Right atrium auricular region (tissue), 2 donors: ENCODE data around the gene PRKCH. TPM values are rescaled to one million over a fixed set of nuclear protein-coding genes. Genes with fewer than 3 reads are reported as not detected.

Experiments used
- DNase-seq: peaks from one replicate; pipeline ENCODE4 v3.0.0-alpha.2; 2019; ENCODE audit warnings: low spot score
- H3K27ac ChIP-seq, 2 donors: fragments of 200-600 bp; sonication (generic); 1 replicate in 1 of 2; 2 replicates in 1 of 2; pipeline ENCODE4 v1.5.1; 2016 to 2019
- H3K27me3 ChIP-seq, 2 donors: fragments of 200-600 bp; sonication (generic); one replicate each; pipeline versions ENCODE4 v1.5.1 to v1.6.0; 2017 to 2019
- H3K36me3 ChIP-seq: fragments of 200-600 bp; sonication (generic); one replicate; pipeline ENCODE4 v1.5.1; 2016
- H3K4me1 ChIP-seq, 2 donors: fragments of 200-600 bp; sonication (generic); one replicate each; pipeline versions ENCODE4 v1.5.1 to v1.6.0; 2017 to 2019
- H3K4me3 ChIP-seq, 2 donors: fragments of 200-600 bp; sonication (generic); 1 replicate in 1 of 2; 2 replicates in 1 of 2; pipeline ENCODE4 v1.5.1; 2017 to 2019; ENCODE audit warnings: mild to moderate bottlenecking in 1 of 2, moderate library complexity in 1 of 2
- H3K9me3 ChIP-seq, 2 donors: fragments of 200-600 bp; sonication (generic); one replicate each; pipeline ENCODE4 v1.5.1; 2019
- CTCF ChIP-seq, 2 donors: fragments of 200-600 bp; sonication (generic); IDR thresholded peaks; one replicate each; pipeline ENCODE4 v1.5.1; 2019; ENCODE audit warnings: antibody characterized with exemption in 2 of 2
- total RNA-seq, 2 donors: library from RNA; depleted of rRNA; stranded (reverse); fragments of >200 nt; gene quantifications; one replicate each; pipeline ENCODE4 v1.1.0, GENCODE V29; 2016

Gene PRKCH
- total RNA-seq, 2 donors from 2014 or later, result 24.9 to 40.3 TPM

DNA sequence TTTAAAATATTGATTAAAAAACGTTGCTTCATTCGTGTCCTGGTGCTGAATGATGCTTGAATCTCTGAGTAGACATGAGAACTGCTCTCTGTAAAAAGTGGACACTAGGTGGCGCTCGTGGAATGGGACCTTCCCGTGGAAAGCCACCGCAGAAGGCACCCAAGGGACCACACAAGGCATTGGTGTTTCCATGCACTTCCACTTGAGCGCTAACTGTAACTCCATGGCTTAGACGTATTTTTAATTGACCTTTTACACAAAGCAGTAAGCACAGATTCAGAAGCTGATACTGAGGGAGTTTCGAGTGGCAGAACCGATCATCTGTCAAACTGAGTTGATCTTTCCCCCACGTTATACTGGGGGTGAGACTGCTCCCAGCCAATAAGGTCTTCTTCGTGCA lies 135.3 kb downstream of the PRKCH start:
- Histone ChIP-seq H3K27me3 (no peaks in the 10 kb centered on the region), H3K4me1 (peaks cover 0 to 4% of the 10 kb centered on the region in 2 donors), H3K4me3 (no peak overlapping the region), H3K36me3 (no peaks in the 10 kb centered on the region), H3K27ac (no peak overlapping the region), H3K9me3 (no peaks in the 10 kb centered on the region)
- DNase-seq, result peak; percentile 89
- peak; percentile 77 to 89 for TF ChIP-seq CTCF (IDR thresholded peaks at IDR 0.05)

DNA sequence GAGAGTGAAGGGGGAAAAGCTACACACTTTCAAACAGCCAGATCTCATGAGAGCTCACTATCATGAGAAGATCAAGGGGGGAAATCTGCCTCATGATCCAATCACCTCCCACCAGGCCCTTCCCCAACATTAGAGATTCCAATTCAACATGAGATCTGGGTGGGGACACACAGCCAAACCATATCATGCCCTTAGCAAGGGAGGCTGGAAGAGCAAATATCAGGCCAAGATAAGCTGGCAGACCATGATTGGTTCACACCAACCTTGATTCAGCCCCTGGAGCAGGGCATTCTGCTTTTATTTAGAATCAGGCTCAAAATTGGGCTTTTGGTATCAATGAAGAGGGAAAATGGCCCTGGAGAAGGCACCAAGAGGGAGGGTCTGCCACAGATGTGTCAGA lies 137.4 kb downstream of the PRKCH start:
- H3K9me3 ChIP-seq, result no peaks in the 10 kb centered on the region
- no peak for TF ChIP-seq CTCF (IDR thresholded peaks at IDR 0.05)
- no peak for DNase-seq
- no peaks in the 10 kb centered on the region for H3K36me3 ChIP-seq
- H3K27ac ChIP-seq, result no peak overlapping the region
- no peak overlapping the region for H3K4me3 ChIP-seq
- H3K27me3 ChIP-seq, result no peaks in the 10 kb centered on the region
- peaks cover 0 to 20% of the 10 kb centered on the region in 2 donors for H3K4me1 ChIP-seq

DNA sequence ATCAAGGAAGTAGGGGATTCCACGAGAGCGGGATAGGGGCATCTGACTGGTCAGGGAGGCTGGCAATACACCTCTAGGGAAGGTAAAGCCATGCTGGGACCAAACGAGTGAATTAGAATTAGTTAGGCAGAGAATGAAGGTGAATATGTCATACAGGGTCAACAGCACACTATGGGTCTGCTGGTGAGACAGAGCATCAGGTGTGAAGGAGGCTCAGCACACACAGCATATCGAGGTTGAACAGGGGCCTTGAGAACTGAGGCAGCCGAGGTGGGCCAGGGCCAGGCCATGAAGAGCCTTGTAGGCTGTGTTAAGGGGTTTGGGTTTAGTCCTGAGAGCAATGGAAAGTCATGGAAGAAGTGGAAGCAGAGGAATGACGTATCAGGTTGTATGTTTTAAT lies 137.8 kb downstream of the PRKCH start:
- H3K36me3 ChIP-seq, result no peaks in the 10 kb centered on the region
- H3K27me3 ChIP-seq, result no peaks in the 10 kb centered on the region
- no peak for DNase-seq
- peaks cover 0 to 20% of the 10 kb centered on the region in 2 donors for H3K4me1 ChIP-seq
- no peak overlapping the region for H3K4me3 ChIP-seq
- no peak for TF ChIP-seq CTCF (IDR thresholded peaks at IDR 0.05)
- peaks cover 0 to 3% of the 10 kb centered on the region in 2 donors for H3K9me3 ChIP-seq
- no peak overlapping the region for H3K27ac ChIP-seq

DNA sequence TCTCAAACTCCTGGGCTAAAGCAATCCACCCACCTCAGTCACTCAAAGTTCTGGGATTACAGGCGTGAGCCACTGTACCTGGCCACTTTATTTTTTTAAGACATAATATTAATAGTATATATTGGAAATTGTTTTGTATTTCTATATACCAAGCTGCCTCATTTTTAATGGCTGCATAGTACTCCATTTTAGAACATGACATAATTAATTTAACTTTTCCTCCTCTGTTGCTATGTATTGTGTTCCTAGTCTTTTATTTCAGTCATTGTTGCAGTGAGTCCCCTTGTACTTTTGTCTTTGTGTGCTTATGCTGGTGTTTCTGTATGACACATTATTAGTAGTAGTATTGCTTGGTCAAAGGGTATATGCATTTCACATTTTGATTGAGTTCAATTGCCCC lies 138.7 kb downstream of the PRKCH start:
- TF ChIP-seq CTCF (IDR thresholded peaks at IDR 0.05), result no peak
- H3K4me1 ChIP-seq, result peaks cover 0 to 21% of the 10 kb centered on the region in 2 donors
- no peaks in the 10 kb centered on the region for H3K36me3 ChIP-seq
- H3K27ac ChIP-seq, result no peak overlapping the region
- H3K4me3 ChIP-seq, result no peak overlapping the region
- peaks cover 0 to 8% of the 10 kb centered on the region in 2 donors for H3K9me3 ChIP-seq
- no peaks in the 10 kb centered on the region for H3K27me3 ChIP-seq
- DNase-seq, result no peak

- TF ChIP-seq CTCF (IDR thresholded peaks at IDR 0.05), result no peak
- DNase-seq, result no peak
Observed at GRCh38 chr14:61460718-61461611, 139.6 kb downstream of the PRKCH start.

More at GRCh38 chr14:61460718-61461611, 139.6 kb downstream of the PRKCH start:
- H3K27me3 ChIP-seq, result no peaks in the 10 kb centered on the region
- no peak overlapping the region for H3K27ac ChIP-seq
- H3K9me3 ChIP-seq, result peaks cover 0 to 8% of the 10 kb centered on the region in 2 donors
- H3K4me3 ChIP-seq, result no peak overlapping the region
- peaks cover 0 to 29% of the 10 kb centered on the region in 2 donors for H3K4me1 ChIP-seq
- H3K36me3 ChIP-seq, result no peaks in the 10 kb centered on the region
